DLD1 (cell line): ENCODE data around the gene GSE1.

Experiments
- in situ Hi-C: cut with HindIII; loops from 2 replicates; pipeline ENCODE4 v1.10.0; 2017; ENCODE audit warnings: low sequenced_read_pairs

Gene GSE1

GRCh38 chr16:85645021-85645589, 32.0 kb downstream of the GSE1 start:
- in situ Hi-C loops: no loop called here

DNA sequence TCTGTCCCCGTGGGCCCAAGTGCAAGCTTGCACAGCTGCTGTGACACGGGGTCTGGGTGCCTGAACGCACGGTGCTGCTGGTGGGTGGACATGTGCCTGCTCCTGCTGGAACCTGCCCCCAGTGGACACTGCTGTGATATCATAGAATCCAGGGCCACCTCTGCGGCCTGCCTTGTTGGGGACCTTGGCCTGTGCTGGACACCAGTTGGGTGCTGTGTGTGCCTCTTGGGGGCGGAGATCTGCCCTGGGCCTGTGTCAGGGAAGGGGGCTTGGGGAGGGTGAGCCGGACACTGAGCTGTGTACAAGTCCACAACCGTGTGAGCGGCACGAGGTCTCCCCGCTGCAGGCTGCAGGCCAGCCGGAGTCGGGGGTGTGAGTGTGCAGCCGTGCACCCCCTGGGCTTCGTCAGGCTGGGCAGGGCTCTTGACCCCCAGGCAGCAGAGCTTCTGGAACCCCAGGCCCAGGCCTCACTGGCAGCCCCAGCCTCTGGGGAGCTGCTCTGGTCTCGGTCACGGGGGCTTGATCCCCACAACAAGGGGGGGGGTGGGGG, 33.3 kb downstream of the GSE1 start:
- in situ Hi-C loops: no loop called here

DNA sequence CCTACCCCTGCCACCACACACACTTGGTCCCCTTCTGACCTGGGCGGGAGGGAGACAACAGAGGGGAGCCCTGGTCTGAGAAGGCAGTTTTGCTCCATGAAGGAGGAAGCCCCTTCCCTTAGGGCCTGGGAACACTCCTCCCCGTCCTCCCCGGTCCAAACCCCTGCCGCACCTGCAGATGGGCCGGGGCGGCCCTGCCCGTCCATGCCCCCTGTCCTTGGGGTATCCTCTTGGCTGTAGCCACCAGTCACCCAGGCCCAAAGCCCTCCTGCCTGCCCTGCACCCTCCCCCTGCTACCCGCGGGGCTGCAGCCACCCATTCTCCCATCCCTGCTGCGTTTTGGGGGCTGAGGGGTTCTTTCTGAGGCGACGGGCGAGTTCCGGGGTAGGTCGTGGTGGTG, 33.9 kb downstream of the GSE1 start:
- in situ Hi-C loops: no loop called here

GRCh38 chr16:85648070-85648714, 35.1 kb downstream of the GSE1 start:
- in situ Hi-C loops: no loop called here

DNA sequence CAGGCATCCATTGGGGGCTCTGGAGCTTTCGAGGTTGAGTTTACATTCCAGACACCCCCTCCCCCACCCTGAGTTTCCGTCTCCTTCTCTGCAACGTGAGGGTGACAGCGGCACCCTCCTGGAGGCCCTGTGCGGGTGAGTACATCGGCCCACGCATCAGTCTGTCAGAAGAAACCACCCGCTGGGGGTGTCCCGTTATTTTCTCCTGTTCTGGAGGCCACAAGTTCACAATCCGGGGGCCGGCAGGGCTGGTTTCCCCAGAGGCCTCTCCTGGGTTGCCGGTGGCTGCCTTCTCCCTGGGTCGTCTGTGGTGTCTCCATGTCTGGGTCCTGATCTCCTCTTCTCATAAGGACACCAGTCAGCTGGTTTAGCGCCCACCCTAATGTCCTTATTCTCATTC, 35.7 kb downstream of the GSE1 start:
- in situ Hi-C loops: no loop called here

- in situ Hi-C loops: no loop called here
Observed at GRCh38 chr16:85649411-85650134, 36.5 kb downstream of the GSE1 start.

GRCh38 chr16:85650135-85650843, 37.2 kb downstream of the GSE1 start:
- in situ Hi-C loops: no loop called here

GRCh38 chr16:85650844-85651628, 37.9 kb downstream of the GSE1 start:
- in situ Hi-C loops: no loop called here

- in situ Hi-C loops: no loop called here
Observed at GRCh38 chr16:85651629-85652430, 38.7 kb downstream of the GSE1 start.

DNA sequence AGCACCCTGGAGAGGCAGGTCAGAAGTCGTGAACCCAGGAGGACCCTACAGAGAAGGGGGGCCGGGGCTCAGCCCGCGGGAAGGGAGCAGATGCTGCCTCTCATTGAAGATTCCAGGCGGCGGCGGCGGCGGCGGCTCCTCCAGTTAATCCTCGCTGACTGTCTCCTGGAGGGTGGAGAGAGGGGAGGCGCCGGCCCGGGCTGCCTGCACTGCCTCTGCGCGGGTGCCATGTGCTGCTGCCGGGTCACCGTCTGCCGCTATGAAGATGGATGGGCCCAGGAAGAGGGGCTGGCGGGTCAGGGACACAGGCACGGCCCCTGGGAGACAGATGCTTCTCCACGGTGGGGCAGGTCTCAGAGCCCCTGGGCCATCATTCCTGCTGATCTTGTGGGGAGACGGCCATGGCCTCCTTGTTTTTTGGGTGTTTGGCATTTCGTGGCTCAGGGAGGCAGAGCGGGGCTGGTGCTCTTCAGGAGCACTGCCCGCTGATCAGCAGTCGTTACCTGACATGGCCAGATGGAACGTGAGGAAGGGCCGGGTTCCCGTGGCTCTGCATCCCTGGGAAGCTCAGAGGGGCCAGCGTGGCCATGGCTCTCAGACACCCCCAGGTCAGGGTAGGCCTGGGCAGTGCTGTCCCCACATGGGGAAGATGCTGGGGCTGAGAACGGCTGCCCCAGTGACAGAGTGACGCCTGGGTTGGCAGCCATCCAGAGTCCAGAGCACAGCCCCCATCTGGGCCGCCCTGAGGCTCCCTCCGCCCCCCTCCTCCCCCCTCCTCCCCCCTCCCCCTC, 39.5 kb downstream of the GSE1 start:
- in situ Hi-C loops: no loop called here

- in situ Hi-C loops: no loop called here
Observed at GRCh38 chr16:85653290-85653891, 40.3 kb downstream of the GSE1 start.

- in situ Hi-C loops: no loop called here
Observed at GRCh38 chr16:85654251-85655095, 41.4 kb downstream of the GSE1 start.

GRCh38 chr16:85655216-85656129, 42.4 kb downstream of the GSE1 start:
- in situ Hi-C loops: no loop called here

- in situ Hi-C loops: no loop called here
Observed at GRCh38 chr16:85656351-85657266, 43.5 kb downstream of the GSE1 start.

- in situ Hi-C loops: no loop called here
Observed at GRCh38 chr16:85657267-85657650, 44.1 kb downstream of the GSE1 start.

GRCh38 chr16:85657996-85658395, 44.9 kb downstream of the GSE1 start:
- in situ Hi-C loops: no loop called here
